K562 (cell line): Measurements from ENCODE around the gene CAMK2A. TPM values are rescaled to one million over a fixed set of nuclear protein-coding genes. Genes with fewer than 3 reads are reported as not detected.

Experiments
- ATAC-seq: fragments of 200-7000 bp; cut with Tn5 transposase; 3 replicates; pipeline ENCODE4 v1.9.1; 2020; ENCODE audit warnings: moderate library complexity
- BruUV-seq: library from RNA; stranded (reverse); fragments of 400-500 nt; replicated peaks from 2 replicates; lab custom pipeline; 2021; lab: Mats Ljungman, UMichigan
- CTCF ChIA-PET: fragments of 300-600 bp; formaldehyde crosslinking; extraction: SDS; loops from one replicate; lab custom pipeline; 2021; ENCODE audit warnings: low intra/inter-chr PET ratio; lab: Yijun Ruan, JAX
- POLR2A ChIA-PET: fragments of 300-600, 350-650 bp; sonication (Branson Sonifier 250); formaldehyde crosslinking; extraction: SDS; loops from one replicate; lab custom pipeline; 2021; ENCODE audit warnings: antibody characterized with exemption, inconsistent platforms; lab: Yijun Ruan, JAX
- DNase-seq, 4 experiments: peaks; one replicate each; pipeline versions ENCODE4 v3.0.0 to v3.0.0-alpha.2; 2011 to 2018; ENCODE audit warnings: low spot score in 3 of 4, mixed read lengths in 3 of 4; ENCODE audit errors: extremely low read depth in 1 of 4
- FAIRE-seq: peaks from 2 replicates; lab custom pipeline; 2011; peaks lifted over from hg19 to GRCh38; lab: Jason Lieb, UNC
- H2AFZ ChIP-seq: 2 replicates; pipeline ENCODE4 v1.6.0; 2011; ENCODE audit warnings: low read depth, low read length, control low read depth, inconsistent platforms
- H3K27ac ChIP-seq: fragments of 200-600 bp; 3 replicates; pipeline ENCODE4 v1.8.0; 2011; ENCODE audit warnings: low read depth, mild to moderate bottlenecking, control low read depth, inconsistent platforms, low read length, moderate library complexity, mixed read lengths; ENCODE audit errors: extremely low read depth
- H3K27me3 ChIP-seq, 2 experiments: fragments of 300-600 bp in 1 of 2; 2 replicates in 1 of 2; 3 replicates in 1 of 2; pipeline versions ENCODE4 v1.6.0 to v1.8.0; 2011; ENCODE audit warnings: inconsistent platforms in 2 of 2, low read length in 2 of 2, mild to moderate bottlenecking in 1 of 2, mixed read lengths in 1 of 2, moderate library complexity in 1 of 2; ENCODE audit not compliant: control insufficient read depth in 2 of 2, insufficient read depth in 2 of 2
- H3K36me3 ChIP-seq: fragments of 300-600 bp; 3 replicates; pipeline ENCODE4 v1.8.0; 2011; ENCODE audit warnings: mild to moderate bottlenecking, low read length, inconsistent platforms; ENCODE audit not compliant: control insufficient read depth, insufficient read depth
- H3K4me1 ChIP-seq, 2 experiments: fragments of 200-600 bp in 1 of 2; replicated peaks in 1 of 2; 2 replicates in 1 of 2; 3 replicates in 1 of 2; pipeline versions ENCODE4 v1.5.1 to v1.8.0; 2011; ENCODE audit warnings: inconsistent platforms in 2 of 2, low read length in 2 of 2, mild to moderate bottlenecking in 1 of 2, mixed read lengths in 1 of 2, moderate library complexity in 1 of 2; ENCODE audit not compliant: control insufficient read depth in 2 of 2, insufficient read depth in 2 of 2
- H3K4me2 ChIP-seq: 2 replicates; pipeline ENCODE4 v1.6.1; 2011; ENCODE audit warnings: low read length, control low read depth, inconsistent platforms, mixed read lengths; ENCODE audit not compliant: insufficient read depth
- H3K4me3 ChIP-seq: fragments of 200-600 bp; sonication (generic), shearing (Covaris generic); 2 replicates; pipeline ENCODE4 v1.5.1; 2016; ENCODE audit warnings: control low read depth, inconsistent platforms
- H3K79me2 ChIP-seq: fragments of 200-600 bp; 3 replicates; pipeline ENCODE4 v1.8.0; 2011; ENCODE audit warnings: low read length, inconsistent platforms; ENCODE audit not compliant: control insufficient read depth, insufficient read depth
- H3K9ac ChIP-seq, 2 experiments: 2 replicates each; pipeline versions ENCODE4 v1.6.0 to v1.6.1; 2011; ENCODE audit warnings: low read depth in 2 of 2, low read length in 2 of 2, control low read depth in 1 of 2, inconsistent platforms in 1 of 2, mild to moderate bottlenecking in 1 of 2, mixed read lengths in 1 of 2; ENCODE audit not compliant: insufficient read depth in 1 of 2
- H3K9me1 ChIP-seq: one replicate; pipeline ENCODE4 v1.6.0; 2011; ENCODE audit warnings: inconsistent platforms, mild to moderate bottlenecking, low read length, moderate library complexity; ENCODE audit not compliant: control insufficient read depth, insufficient read depth
- H3K9me3 ChIP-seq: replicated peaks from 2 replicates; pipeline ENCODE4 v1.5.1; 2011; ENCODE audit warnings: low read depth, low read length, inconsistent platforms; ENCODE audit not compliant: control insufficient read depth, insufficient read depth
- H4K20me1 ChIP-seq: replicated peaks from 2 replicates; pipeline ENCODE4 v1.6.1; 2011; ENCODE audit warnings: low read length, inconsistent platforms, mixed read lengths; ENCODE audit not compliant: control insufficient read depth, insufficient read depth
- CHCHD3 ChIP-seq: fragments of 250-450 bp; sonication (Bioruptor Pico); IDR thresholded peaks from 2 replicates; pipeline ENCODE4 v2.1.2; 2022; ENCODE audit warnings: mild to moderate bottlenecking
- CTBP1 ChIP-seq: fragments of 450-650 bp; IDR thresholded peaks from 2 replicates; pipeline ENCODE4 v1.6.1; 2016; ENCODE audit warnings: borderline replicate concordance
- CTCFL ChIP-seq: IDR thresholded peaks from 2 replicates; pipeline ENCODE4 v1.6.1; 2011; ENCODE audit warnings: borderline replicate concordance, low read depth, mild to moderate bottlenecking, moderate library complexity, low read length; ENCODE audit not compliant: insufficient read depth, poor library complexity, severe bottlenecking
- ESRRA ChIP-seq: fragments of 450-650 bp; IDR thresholded peaks from 2 replicates; pipeline ENCODE4 v1.6.1; 2014; ENCODE audit warnings: low read depth, mild to moderate bottlenecking, moderate library complexity, borderline replicate concordance
- NFE2L1 ChIP-seq: fragments of 450-650 bp; IDR thresholded peaks from 2 replicates; pipeline ENCODE4 v1.6.1; 2016; ENCODE audit warnings: missing genetic modification characterization, low read depth, mild to moderate bottlenecking, missing compliant biosample characterization, moderate library complexity, borderline replicate concordance
- NFIC ChIP-seq: fragments of 450-650 bp; IDR thresholded peaks from 2 replicates; pipeline ENCODE4 v1.6.1; 2017; ENCODE audit warnings: mild to moderate bottlenecking, inconsistent platforms
- NONO ChIP-seq, 2 experiments: fragments of 200-400 bp in 1 of 2; fragments of 450-650 bp in 1 of 2; formaldehyde crosslinking in 1 of 2; IDR thresholded peaks; 2 replicates each; pipeline ENCODE4 v1.6.1; 2017; ENCODE audit warnings: low read depth in 2 of 2, mild to moderate bottlenecking in 2 of 2, moderate library complexity in 2 of 2, low read length in 1 of 2
- NR3C1 ChIP-seq: sonication (generic); formaldehyde crosslinking; IDR thresholded peaks from 2 replicates; pipeline ENCODE4 v1.8.1; 2022; ENCODE audit warnings: missing genetic modification reagents
- SMC3 ChIP-seq: conservative IDR thresholded peaks from 2 replicates; pipeline ENCODE4 v1.6.1; 2011; ENCODE audit warnings: low read depth, low read length, improper control_type of control experiment; ENCODE audit not compliant: insufficient read depth
- TEAD1 ChIP-seq, 2 experiments: fragments of 450-650 bp in 1 of 2; sonication (generic) in 1 of 2; formaldehyde crosslinking; IDR thresholded peaks; 2 replicates each; pipeline versions ENCODE4 v1.4.0 to v1.8.0; 2020 to 2022; ENCODE audit warnings: mild to moderate bottlenecking in 2 of 2, missing genetic modification reagents in 1 of 2
- YY1 ChIP-seq, 3 experiments: IDR thresholded peaks; 2 replicates each; pipeline ENCODE4 v1.6.1; 2011; ENCODE audit warnings: low read length in 2 of 3, mild to moderate bottlenecking in 2 of 3, moderate library complexity in 2 of 3, borderline replicate concordance in 1 of 3, control low read depth in 1 of 3, low read depth in 1 of 3; ENCODE audit not compliant: insufficient read depth in 3 of 3, insufficient replicate concordance in 2 of 3, control insufficient read depth in 1 of 3, insufficient read length in 1 of 3; ENCODE audit errors: extremely low read depth in 1 of 3
- ZNF24 ChIP-seq: fragments of 450-650 bp; IDR thresholded peaks from 2 replicates; pipeline ENCODE4 v1.6.1; 2016
- WGBS: fragments of 100-300 bp; shearing (Covaris generic); methylation state at CpG from one replicate; pipeline ENCODE4 v1.1.6; 2016; ENCODE audit warnings: low coverage, mixed read lengths; ENCODE audit not compliant: insufficient coverage; ENCODE audit errors: missing lambda C conversion rate; 5-methylcytosine and 5-hydroxymethylcytosine counted together
- in situ Hi-C: fragments of 300-500 bp; cut with MboI; formaldehyde crosslinking; loops from 4 replicates; pipeline ENCODE4 v1.15.0; 2018; ENCODE audit warnings: inconsistent platforms, mixed read lengths
- intact Hi-C: fragments of 100-400 bp; cut with micrococcal nuclease; formaldehyde crosslinking; loops from 2 replicates; pipeline ENCODE4 v1.14.2; 2022
- polyA plus RNA-seq, 8 experiments: library from polyadenylated mRNA; depleted of rRNA in 4 of 8; stranded (reverse) in 5 of 8; unstranded in 3 of 8; fragments of >200 nt; fragmentation: Nextera tagmentation in 2 of 8; fragmentation: Illumina TruSeq in 1 of 8; extraction: Ambion mirVana in 2 of 8; extraction: Trizol in 1 of 8; gene quantifications; 2 replicates each; pipeline versions ENCODE4 v1.2.1 to v1.2.3, GENCODE V29; 2011 to 2014; ENCODE audit warnings: inconsistent platforms in 1 of 8, missing spikeins in 1 of 8
- total RNA-seq, 7 experiments: library from RNA; depleted of rRNA in 6 of 7; stranded (reverse); fragments of >200 nt in 6 of 7; fragmentation: Illumina TruSeq in 2 of 7; extraction: Trizol in 2 of 7; gene quantifications; 2 replicates each; pipeline versions ENCODE4 v1.2.1 to v1.2.3, GENCODE V29; 2011 to 2021; ENCODE audit warnings: low replicate concordance in 1 of 7
- TF ChIP-seq, protein P1 (sequence below): fragments of 250-450 bp; sonication (Bioruptor Pico); IDR thresholded peaks from 2 replicates; pipeline ENCODE4 v1.5.0; 2020; ENCODE audit warnings: mild to moderate bottlenecking
- TF ChIP-seq, protein P2 (sequence below): sonication (generic); formaldehyde crosslinking; IDR thresholded peaks from 2 replicates; pipeline ENCODE4 v1.9.0; 2022; ENCODE audit warnings: mild to moderate bottlenecking, missing genetic modification reagents

Gene CAMK2A
- total and polyA plus RNA-seq, 9 of the 15 experiments (the other 6 are each of a cell fraction or from before 2014, with no cell fraction given) = 0.01 to 0.18 (median 0.04) TPM; not detected in 6

DNA sequence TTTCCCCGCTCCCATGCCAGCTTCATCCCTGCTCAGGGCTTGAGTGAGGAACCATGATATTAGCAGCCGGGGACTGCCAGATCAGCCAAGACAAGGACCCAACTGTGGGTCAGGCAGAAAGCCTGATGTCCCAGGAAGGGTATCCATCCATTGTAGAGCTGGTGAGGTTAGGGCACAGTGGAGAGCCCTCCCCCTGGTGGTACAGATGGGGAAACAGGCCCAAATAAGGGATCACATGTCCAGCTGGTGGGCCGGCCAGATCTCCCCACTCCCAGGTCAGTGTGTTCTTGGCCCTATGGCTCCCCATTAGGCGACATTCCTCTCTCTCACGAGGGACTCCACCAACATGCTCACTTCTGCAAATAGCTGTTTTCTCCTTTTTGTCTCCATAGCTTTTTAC is 114.0 kb downstream of the CAMK2A start:
- WGBS = 0% methylated on average over 4 of the region's 5 CpGs
- H3K9ac ChIP-seq = no peak overlapping the region
- peak; percentile 89 for FAIRE-seq
- H3K36me3 ChIP-seq = no peaks in the 10 kb centered on the region
- no peak overlapping the region for H3K4me3 ChIP-seq
- no peaks in the 10 kb centered on the region for H3K9me3 ChIP-seq
- no peak overlapping the region for H3K27ac ChIP-seq
- peak overlapping the region; percentile 72 for H2AFZ ChIP-seq
- no TSS peak for BruUV-seq
- no peaks in the 10 kb centered on the region for H3K9me1 ChIP-seq
- H4K20me1 ChIP-seq = peaks cover 3% of the 10 kb centered on the region; the same call in 1 of the 2 replicates
- peaks cover 22 to 50% of the 10 kb centered on the region in 2 experiments for H3K27me3 ChIP-seq
- H3K79me2 ChIP-seq = no peaks in the 10 kb centered on the region
- intact Hi-C loops (loop anchor here (1.0 kb wide), 1 partner anchor 14 kb away; no protein-coding TSS in a partner anchor), in situ Hi-C loops (no loop called here)
- POLR2A ChIA-PET = interaction anchor here (0.6 to 0.8 kb wide), 3 partner anchors 86 to 175 kb away, joined by 3 to 4 read pairs (median 3); partner anchors contain the start of genes HMGXB3 and TIGD6
- ATAC-seq = peak; percentile 96
- CTCF ChIA-PET = interaction anchor here (0.9 to 1.8 kb wide), 3 partner anchors 14 to 47 kb away, joined by 5 read pairs; no protein-coding TSS in a partner anchor
- no peak overlapping the region for H3K4me2 ChIP-seq
- DNase-seq = peak; percentile 67 to 77 (median 76)
- H3K4me1 ChIP-seq = peaks cover 0 to 2% of the 10 kb centered on the region in 2 experiments; a peak in 2 of 5 replicates
- 0 out of 2 replicates have a peak, but pooled peaks have one; percentile 21 for TF ChIP-seq ESRRA
- TF ChIP-seq CTCFL = peak; percentile 92
- TF ChIP-seq, protein P1, sequence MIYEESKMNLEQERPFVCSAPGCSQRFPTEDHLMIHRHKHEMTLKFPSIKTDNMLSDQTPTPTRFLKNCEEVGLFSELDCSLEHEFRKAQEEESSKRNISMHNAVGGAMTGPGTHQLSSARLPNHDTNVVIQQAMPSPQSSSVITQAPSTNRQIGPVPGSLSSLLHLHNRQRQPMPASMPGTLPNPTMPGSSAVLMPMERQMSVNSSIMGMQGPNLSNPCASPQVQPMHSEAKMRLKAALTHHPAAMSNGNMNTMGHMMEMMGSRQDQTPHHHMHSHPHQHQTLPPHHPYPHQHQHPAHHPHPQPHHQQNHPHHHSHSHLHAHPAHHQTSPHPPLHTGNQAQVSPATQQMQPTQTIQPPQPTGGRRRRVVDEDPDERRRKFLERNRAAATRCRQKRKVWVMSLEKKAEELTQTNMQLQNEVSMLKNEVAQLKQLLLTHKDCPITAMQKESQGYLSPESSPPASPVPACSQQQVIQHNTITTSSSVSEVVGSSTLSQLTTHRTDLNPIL = no peak
- TF ChIP-seq YY1 (IDR thresholded peaks at IDR 0.05; ENCODE audit: borderline replicate concordance in 1 of 3, control insufficient read depth in 1 of 3, extremely low read depth in 1 of 3, insufficient read depth in 3 of 3, insufficient read length in 1 of 3, insufficient replicate concordance in 2 of 3, low read depth in 1 of 3, low read length in 2 of 3) = peak in 1 of 3 experiments; percentile 40
- no peak for TF ChIP-seq NFIC
- no peak for TF ChIP-seq NFE2L1
- TF ChIP-seq SMC3 = peak; percentile 27
- no peak for TF ChIP-seq CHCHD3
- peak; percentile 8; the same call in 1 of the 2 replicates for TF ChIP-seq ZNF24
- no peak for TF ChIP-seq NONO (IDR thresholded peaks at IDR 0.05; ENCODE audit: low read depth in 2 of 2, low read length in 1 of 2)
- no peak for TF ChIP-seq TEAD1 (CRISPR knock-in tag; IDR thresholded peaks at IDR 0.05)
- TF ChIP-seq, protein P2, sequence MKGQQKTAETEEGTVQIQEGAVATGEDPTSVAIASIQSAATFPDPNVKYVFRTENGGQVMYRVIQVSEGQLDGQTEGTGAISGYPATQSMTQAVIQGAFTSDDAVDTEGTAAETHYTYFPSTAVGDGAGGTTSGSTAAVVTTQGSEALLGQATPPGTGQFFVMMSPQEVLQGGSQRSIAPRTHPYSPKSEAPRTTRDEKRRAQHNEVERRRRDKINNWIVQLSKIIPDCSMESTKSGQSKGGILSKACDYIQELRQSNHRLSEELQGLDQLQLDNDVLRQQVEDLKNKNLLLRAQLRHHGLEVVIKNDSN (CRISPR knock-in tag) = peak; percentile 85
- TF ChIP-seq CTBP1 = peak; percentile 63; the same call in 1 of the 2 replicates
- TF ChIP-seq NR3C1 (CRISPR knock-in tag) = no peak
